OCI-LY1 (cell line): ENCODE results near the gene RNF141.

ENCODE experiments used
- H2AFZ ChIP-seq: fragments of 200-600 bp; sonication (generic), shearing (Covaris generic); 2 replicates; pipeline ENCODE4 v1.6.0; 2014; ENCODE audit warnings: antibody characterized with exemption, mild to moderate bottlenecking, low read length
- H3F3A ChIP-seq: fragments of 200-600 bp; sonication (generic), shearing (Covaris generic); 2 replicates; pipeline ENCODE4 v1.6.0; 2014; ENCODE audit warnings: mild to moderate bottlenecking, antibody characterized with exemption, low read length, moderate library complexity; ENCODE audit not compliant: insufficient read depth
- H3K27ac ChIP-seq: fragments of 200-600 bp; sonication (generic); 2 replicates; pipeline ENCODE4 v1.5.1; 2014; ENCODE audit warnings: low read length, mixed run types, mild to moderate bottlenecking, low read depth; ENCODE audit not compliant: poor library complexity, severe bottlenecking
- H3K27me3 ChIP-seq: fragments of 200-600 bp; sonication (generic); 2 replicates; pipeline ENCODE4 v1.6.0; 2014; ENCODE audit warnings: antibody characterized with exemption, mild to moderate bottlenecking, low read length, moderate library complexity; ENCODE audit not compliant: insufficient read depth
- H3K36me3 ChIP-seq: fragments of 200-600 bp; sonication (generic); 2 replicates; pipeline ENCODE4 v1.6.1; 2014; ENCODE audit warnings: mild to moderate bottlenecking, antibody characterized with exemption, low read length, moderate library complexity, mixed read lengths; ENCODE audit not compliant: insufficient read depth
- H3K4me1 ChIP-seq: fragments of 200-600 bp; sonication (generic); 2 replicates; pipeline ENCODE4 v1.5.1; 2014; ENCODE audit warnings: mild to moderate bottlenecking, low read length, moderate library complexity; ENCODE audit not compliant: insufficient read depth, severe bottlenecking
- H3K4me2 ChIP-seq: fragments of 200-600 bp; sonication (generic), shearing (Covaris generic); 2 replicates; pipeline ENCODE4 v1.6.1; 2014; ENCODE audit warnings: low read length
- H3K4me3 ChIP-seq: fragments of 200-600 bp; sonication (generic); 2 replicates; pipeline ENCODE4 v1.5.1; 2014; ENCODE audit warnings: low read length, low read depth, mild to moderate bottlenecking, mixed read lengths; ENCODE audit not compliant: poor library complexity, severe bottlenecking
- H3K79me2 ChIP-seq: fragments of 200-600 bp; shearing (Covaris generic); 2 replicates; pipeline ENCODE4 v1.6.1; 2016; ENCODE audit warnings: mixed run types, low read length, mixed read lengths; ENCODE audit not compliant: insufficient read depth
- H3K9ac ChIP-seq: fragments of 200-600 bp; sonication (generic), shearing (Covaris generic); 2 replicates; pipeline ENCODE4 v1.6.1; 2014; ENCODE audit warnings: mild to moderate bottlenecking, low read length, mixed read lengths
- H3K9me2 ChIP-seq: fragments of 200-600 bp; sonication (generic), shearing (Covaris generic); 2 replicates; pipeline ENCODE4 v1.6.1; 2014; ENCODE audit warnings: low read depth, mild to moderate bottlenecking, low read length, mixed read lengths
- H3K9me3 ChIP-seq: fragments of 200-600 bp; shearing (Covaris generic); 2 replicates; pipeline ENCODE4 v1.6.1; 2014; ENCODE audit warnings: low read length, mixed read lengths
- H4K20me1 ChIP-seq: fragments of 200-600 bp; sonication (generic), shearing (Covaris generic); 2 replicates; pipeline ENCODE4 v1.6.0; 2016; ENCODE audit warnings: mild to moderate bottlenecking, low read length; ENCODE audit not compliant: insufficient read depth
- CTCF ChIP-seq: fragments of 200-600 bp; sonication (generic), shearing (Covaris generic); IDR thresholded peaks from 2 replicates; pipeline ENCODE4 v1.5.1; 2017; ENCODE audit warnings: mild to moderate bottlenecking, antibody characterized with exemption, low read length, moderate library complexity, mixed read lengths
- EZH2 ChIP-seq: fragments of 200-600 bp; sonication (generic), shearing (Covaris generic); IDR thresholded peaks from 2 replicates; pipeline ENCODE4 v1.8.0; 2017; ENCODE audit warnings: borderline replicate concordance, mixed run types, mild to moderate bottlenecking, antibody characterized with exemption, low read length, moderate library complexity, mixed read lengths

RNF141 gene

GRCh38 chr11:10478066-10478465 is 62.9 kb downstream of the RNF141 start:
- Histone ChIP-seq H3K9me3 (no peaks in the 10 kb centered on the region), H4K20me1 (no peaks in the 10 kb centered on the region), H3K4me3 (no peak overlapping the region), H3K27ac (no peak overlapping the region), H3K9me2 (no peaks in the 10 kb centered on the region), H3K9ac (no peak overlapping the region), H3K4me2 (no peak overlapping the region), H3K36me3 (peaks cover 70% of the 10 kb centered on the region; the same call in 1 of the 2 replicates), H3K4me1 (no peaks in the 10 kb centered on the region), H3F3A (no peaks in the 10 kb centered on the region), H3K79me2 (no peaks in the 10 kb centered on the region), H3K27me3 (no peaks in the 10 kb centered on the region), H2AFZ (no peak overlapping the region)
- no peak for TF ChIP-seq EZH2

- H4K20me1 ChIP-seq, result no peaks in the 10 kb centered on the region
- H3F3A ChIP-seq, result no peaks in the 10 kb centered on the region
- H3K9me2 ChIP-seq, result no peaks in the 10 kb centered on the region
- no peaks in the 10 kb centered on the region for H3K4me1 ChIP-seq
- no peaks in the 10 kb centered on the region for H3K27me3 ChIP-seq
- H3K36me3 ChIP-seq, result peaks cover 67% of the 10 kb centered on the region; the same call in 1 of the 2 replicates
- H3K4me3 ChIP-seq, result no peak overlapping the region
- no peak overlapping the region for H3K27ac ChIP-seq
- H3K4me2 ChIP-seq, result no peak overlapping the region
- no peak overlapping the region for H2AFZ ChIP-seq
- H3K9ac ChIP-seq, result no peak overlapping the region
- H3K79me2 ChIP-seq, result no peaks in the 10 kb centered on the region
- TF ChIP-seq EZH2 (no peak), CTCF (no peak)
- no peaks in the 10 kb centered on the region for H3K9me3 ChIP-seq
These were observed 63.3 kb downstream of the RNF141 start for GRCh38 chr11:10477690-10478046.

GRCh38 chr11:10476927-10477689 is 63.9 kb downstream of the RNF141 start:
- TF ChIP-seq EZH2, result no peak
- TF ChIP-seq CTCF, result no peak
- no peaks in the 10 kb centered on the region for H3K9me2 ChIP-seq
- no peaks in the 10 kb centered on the region for H3K9me3 ChIP-seq
- no peak overlapping the region for H3K9ac ChIP-seq
- H3K4me1 ChIP-seq, result no peaks in the 10 kb centered on the region
- no peak overlapping the region for H3K4me3 ChIP-seq
- no peaks in the 10 kb centered on the region for H3F3A ChIP-seq
- H2AFZ ChIP-seq, result no peak overlapping the region
- H3K27me3 ChIP-seq, result no peaks in the 10 kb centered on the region
- no peak overlapping the region for H3K27ac ChIP-seq
- no peak overlapping the region for H3K4me2 ChIP-seq
- no peaks in the 10 kb centered on the region for H4K20me1 ChIP-seq
- peaks cover 64% of the 10 kb centered on the region; the same call in 1 of the 2 replicates for H3K36me3 ChIP-seq
- H3K79me2 ChIP-seq, result no peaks in the 10 kb centered on the region

GRCh38 chr11:10476342-10476741 is 64.6 kb downstream of the RNF141 start:
- no peaks in the 10 kb centered on the region for H3K9me2 ChIP-seq
- H3K4me2 ChIP-seq, result no peak overlapping the region
- no peaks in the 10 kb centered on the region for H3F3A ChIP-seq
- no peak overlapping the region for H3K4me3 ChIP-seq
- no peak overlapping the region for H3K27ac ChIP-seq
- H2AFZ ChIP-seq, result no peak overlapping the region
- TF ChIP-seq EZH2, result no peak
- no peak for TF ChIP-seq CTCF
- H3K9me3 ChIP-seq, result no peaks in the 10 kb centered on the region
- no peaks in the 10 kb centered on the region for H4K20me1 ChIP-seq
- H3K79me2 ChIP-seq, result no peaks in the 10 kb centered on the region
- no peaks in the 10 kb centered on the region for H3K4me1 ChIP-seq
- H3K27me3 ChIP-seq, result no peaks in the 10 kb centered on the region
- H3K36me3 ChIP-seq, result peaks cover 56% of the 10 kb centered on the region; the same call in 1 of the 2 replicates
- no peak overlapping the region for H3K9ac ChIP-seq
